Natural killer cell (primary cell): ENCODE measurements around the gene MAIP1. TPM values are rescaled to one million over a fixed set of nuclear protein-coding genes. Genes with fewer than 3 reads are reported as not detected.
A peak's percentile ranks its signal among the peaks of the same experiment; 100 is the strongest.

Experiments
- ATAC-seq, 3 donors: fragments of 150-1000 bp in 2 of 3; fragments of 200-7000 bp in 1 of 3; cut with Tn5 transposase; 1 replicate in 1 of 3; 2 replicates in 2 of 3; pipeline ENCODE4 v1.10.0; 2021; ENCODE audit warnings: mild to moderate bottlenecking in 2 of 3, moderate library complexity in 2 of 3
- DNase-seq, 2 donors: peaks; one replicate each; pipeline versions ENCODE4 v3.0.0 to v3.0.0-alpha.2; 2013 to 2021; ENCODE audit warnings: mixed read lengths in 1 of 2
- H3K27ac ChIP-seq: one replicate; pipeline ENCODE4 v1.5.1; 2013; ENCODE audit warnings: mild to moderate bottlenecking, low read length
- H3K27me3 ChIP-seq: one replicate; pipeline ENCODE4 v1.6.1; 2013; ENCODE audit warnings: low read length; ENCODE audit not compliant: control insufficient read depth, insufficient read depth
- H3K36me3 ChIP-seq: one replicate; pipeline ENCODE4 v1.6.1; 2013; ENCODE audit warnings: low read length; ENCODE audit not compliant: control insufficient read depth, insufficient read depth
- H3K4me1 ChIP-seq: one replicate; pipeline ENCODE4 v1.6.1; 2013; ENCODE audit warnings: low read length; ENCODE audit not compliant: control insufficient read depth, insufficient read depth
- H3K4me3 ChIP-seq: one replicate; pipeline ENCODE4 v1.5.1; 2013; ENCODE audit warnings: low read length
- H3K9me3 ChIP-seq: one replicate; pipeline ENCODE4 v1.6.1; 2013; ENCODE audit warnings: low read length; ENCODE audit not compliant: control insufficient read depth, insufficient read depth
- H3K27ac Mint-ChIP-seq, 2 donors: one replicate each; pipeline ENCODE4 v1.8.0; 2022; ENCODE audit warnings: mild to moderate bottlenecking in 2 of 2, mixed read lengths in 2 of 2, moderate library complexity in 1 of 2
- H3K27me3 Mint-ChIP-seq, 2 donors: one replicate each; pipeline ENCODE4 v1.8.0; 2022; ENCODE audit warnings: low read depth in 2 of 2, mixed read lengths in 2 of 2
- H3K36me3 Mint-ChIP-seq: one replicate; pipeline ENCODE4 v1.8.0; 2022; ENCODE audit warnings: mixed read lengths
- H3K4me1 Mint-ChIP-seq, 2 donors: one replicate each; pipeline ENCODE4 v1.8.0; 2022; ENCODE audit warnings: mixed read lengths in 2 of 2
- H3K4me3 Mint-ChIP-seq: one replicate; pipeline ENCODE4 v1.8.0; 2022; ENCODE audit warnings: mild to moderate bottlenecking, moderate library complexity, mixed read lengths
- H3K9me3 Mint-ChIP-seq, 2 donors: one replicate each; pipeline ENCODE4 v1.8.0; 2022; ENCODE audit warnings: mixed read lengths in 2 of 2
- WGBS: methylation state at CpG from one replicate; pipeline ENCODE4 v1.1.7; 2013; ENCODE audit warnings: missing lambda C conversion rate; ENCODE audit not compliant: insufficient coverage; 5-methylcytosine and 5-hydroxymethylcytosine counted together
- intact Hi-C: fragments of 100-400 bp; cut with micrococcal nuclease; formaldehyde crosslinking; loops from one replicate; pipeline ENCODE4 v1.14.2; 2022
- total RNA-seq, 4 donors: library from RNA; stranded (reverse); fragments of 120-200 nt in 1 of 4; gene quantifications; one replicate each; pipeline versions ENCODE4 v1.2.3 to v1.2.4, GENCODE V29; 2013 to 2022
- TF ChIP-seq, protein P1 (sequence below): fragments of 200-600 bp; IDR thresholded peaks from one replicate; pipeline ENCODE4 v1.8.0; 2022; ENCODE audit warnings: antibody characterized with exemption

The MAIP1 gene
- total RNA-seq, 3 donors from 2014 or later (not counting 1 experiment from before 2014, with no cell fraction given), result 23.5 to 26.4 (median 23.6) TPM

- Histone ChIP-seq H3K4me1 (peaks cover 13% of the 10 kb centered on the region), H3K27me3 (no peaks in the 10 kb centered on the region), H3K27ac (no peak overlapping the region), H3K4me3 (no peak overlapping the region), H3K9me3 (no peaks in the 10 kb centered on the region), H3K36me3 (peaks cover 27% of the 10 kb centered on the region)
- no peak overlapping the region for H3K27ac Mint-ChIP-seq
- no peak overlapping the region for H3K4me3 Mint-ChIP-seq
- DNase-seq (no peak), ATAC-seq (no peak)
- no peaks in the 10 kb centered on the region for H3K36me3 Mint-ChIP-seq
- WGBS, result 50% methylated on average over 1 of the region's 1 CpG
- intact Hi-C loops, result no loop called here
- H3K27me3 Mint-ChIP-seq, result no peaks in the 10 kb centered on the region
- peaks cover 33 to 36% of the 10 kb centered on the region in 2 donors for H3K4me1 Mint-ChIP-seq
- no peaks in the 10 kb centered on the region for H3K9me3 Mint-ChIP-seq
- TF ChIP-seq, protein P1, sequence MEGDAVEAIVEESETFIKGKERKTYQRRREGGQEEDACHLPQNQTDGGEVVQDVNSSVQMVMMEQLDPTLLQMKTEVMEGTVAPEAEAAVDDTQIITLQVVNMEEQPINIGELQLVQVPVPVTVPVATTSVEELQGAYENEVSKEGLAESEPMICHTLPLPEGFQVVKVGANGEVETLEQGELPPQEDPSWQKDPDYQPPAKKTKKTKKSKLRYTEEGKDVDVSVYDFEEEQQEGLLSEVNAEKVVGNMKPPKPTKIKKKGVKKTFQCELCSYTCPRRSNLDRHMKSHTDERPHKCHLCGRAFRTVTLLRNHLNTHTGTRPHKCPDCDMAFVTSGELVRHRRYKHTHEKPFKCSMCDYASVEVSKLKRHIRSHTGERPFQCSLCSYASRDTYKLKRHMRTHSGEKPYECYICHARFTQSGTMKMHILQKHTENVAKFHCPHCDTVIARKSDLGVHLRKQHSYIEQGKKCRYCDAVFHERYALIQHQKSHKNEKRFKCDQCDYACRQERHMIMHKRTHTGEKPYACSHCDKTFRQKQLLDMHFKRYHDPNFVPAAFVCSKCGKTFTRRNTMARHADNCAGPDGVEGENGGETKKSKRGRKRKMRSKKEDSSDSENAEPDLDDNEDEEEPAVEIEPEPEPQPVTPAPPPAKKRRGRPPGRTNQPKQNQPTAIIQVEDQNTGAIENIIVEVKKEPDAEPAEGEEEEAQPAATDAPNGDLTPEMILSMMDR, result no peak
Measured at GRCh38 chr2:199951023-199951422, 4.4 kb upstream of the MAIP1 start.

- Mint-ChIP-seq H3K27me3 (no peaks in the 10 kb centered on the region), H3K4me3 (peak overlapping the region; percentile 97), H3K27ac (peak overlapping the region; percentile 92 to 95), H3K9me3 (no peaks in the 10 kb centered on the region), H3K36me3 (no peaks in the 10 kb centered on the region), H3K4me1 (peaks cover 54 to 56% of the 10 kb centered on the region in 2 donors)
- Histone ChIP-seq H3K4me1 (peaks cover 25% of the 10 kb centered on the region), H3K27me3 (no peaks in the 10 kb centered on the region), H3K36me3 (peaks cover 13% of the 10 kb centered on the region), H3K27ac (peak overlapping the region; percentile 79), H3K4me3 (peak overlapping the region; percentile 95), H3K9me3 (no peaks in the 10 kb centered on the region)
- TF ChIP-seq, protein P1, result no peak
- DNase-seq (no peak), ATAC-seq (peak in 1 of 3 donors; percentile 35)
- intact Hi-C loops, result no loop called here
- whole genome bisulfite sequencing, result 0% methylated on average over 13 of the region's 13 CpGs
Measured at GRCh38 chr2:199955007-199955338, 409 bp upstream of the MAIP1 start.

DNA sequence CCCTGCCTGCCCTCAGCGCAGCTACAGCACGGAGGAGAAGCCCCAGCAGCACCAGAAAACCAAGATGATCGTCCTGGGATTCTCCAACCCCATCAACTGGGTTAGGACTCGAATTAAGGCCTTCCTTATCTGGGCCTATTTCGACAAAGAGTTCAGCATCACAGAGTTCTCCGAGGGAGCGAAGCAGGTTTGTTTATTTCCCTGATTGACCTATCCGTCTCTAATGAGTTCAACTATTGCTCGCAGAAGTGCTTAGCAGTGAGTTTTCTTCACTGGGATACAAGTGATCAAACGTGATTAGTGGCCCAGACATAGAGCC is 639 bp downstream of the MAIP1 start:
- ATAC-seq, result no peak
- Mint-ChIP-seq H3K27me3 (no peaks in the 10 kb centered on the region), H3K27ac (peak overlapping the region; percentile 92 to 95), H3K4me1 (peaks cover 49 to 53% of the 10 kb centered on the region in 2 donors), H3K36me3 (no peaks in the 10 kb centered on the region), H3K4me3 (peak overlapping the region; percentile 97), H3K9me3 (no peaks in the 10 kb centered on the region)
- DNase-seq, result no peak
- TF ChIP-seq, protein P1, result no peak
- peaks cover 20% of the 10 kb centered on the region for H3K36me3 ChIP-seq
- peak overlapping the region; percentile 79 for H3K27ac ChIP-seq
- H3K9me3 ChIP-seq, result no peaks in the 10 kb centered on the region
- H3K27me3 ChIP-seq, result no peaks in the 10 kb centered on the region
- peak overlapping the region; percentile 95 for H3K4me3 ChIP-seq
- WGBS, result under 1% methylated on average over 10 of the region's 10 CpGs
- peaks cover 25% of the 10 kb centered on the region for H3K4me1 ChIP-seq
- intact Hi-C loops, result no loop called here

- H3K4me1 Mint-ChIP-seq, result peaks cover 43 to 53% of the 10 kb centered on the region in 2 donors
- peaks cover 38% of the 10 kb centered on the region for H3K36me3 ChIP-seq
Measured at GRCh38 chr2:199958014-199958413, 2.6 kb downstream of the MAIP1 start.

More at GRCh38 chr2:199958014-199958413, 2.6 kb downstream of the MAIP1 start:
- no peaks in the 10 kb centered on the region for H3K9me3 ChIP-seq
- TF ChIP-seq, protein P1, result no peak
- Mint-ChIP-seq H3K27me3 (no peaks in the 10 kb centered on the region), H3K27ac (peak overlapping the region in 1 of 2 donors; percentile 17), H3K4me3 (peak overlapping the region; percentile 5), H3K36me3 (peaks cover 16% of the 10 kb centered on the region), H3K9me3 (no peaks in the 10 kb centered on the region)
- H3K27ac ChIP-seq, result no peak overlapping the region
- no peaks in the 10 kb centered on the region for H3K27me3 ChIP-seq
- peaks cover 25% of the 10 kb centered on the region for H3K4me1 ChIP-seq
- intact Hi-C loops, result no loop called here
- no peak for DNase-seq
- no peak for ATAC-seq
- no peak overlapping the region for H3K4me3 ChIP-seq
- WGBS, result 93% methylated on average over 4 of the region's 4 CpGs
